HG02973 (cell line): ENCODE measurements around the gene ADRA2B.
"Not testable (repeated sequence)": the region's sequence is repeated elsewhere in the genome, so short reads cannot be mapped to it uniquely, and the experiment has no call there.

ENCODE experiments used
- ATAC-seq: cut with Tn5 transposase; IDR thresholded peaks from one replicate; pipeline ENCODE4 v1.9.1; 2021; ENCODE audit warnings: moderate library complexity; ENCODE audit not compliant: unreplicated experiment

ADRA2B gene

GRCh38 chr2:96150791-96151594, 34.6 kb upstream of the ADRA2B start:
- ATAC-seq = no peak

GRCh38 chr2:96150007-96150640, 33.8 kb upstream of the ADRA2B start:
- ATAC-seq = no peak

GRCh38 chr2:96148410-96149217, 32.2 kb upstream of the ADRA2B start:
- peak; percentile 37 for ATAC-seq

- ATAC-seq = no peak
These were observed 31.3 kb upstream of the ADRA2B start for GRCh38 chr2:96147593-96148201.

- no peak for ATAC-seq
These were observed 30.7 kb upstream of the ADRA2B start for GRCh38 chr2:96146881-96147592.

- ATAC-seq = peak; percentile 36
These were observed 29.9 kb upstream of the ADRA2B start for GRCh38 chr2:96146153-96146880.

GRCh38 chr2:96145848-96146152, 29.4 kb upstream of the ADRA2B start:
- ATAC-seq = no peak

- peak; percentile 45 for ATAC-seq
These were observed 28.9 kb upstream of the ADRA2B start, which contains the start of gene DUSP2 for GRCh38 chr2:96145036-96145847. TSS of gene DUSP2 (minus strand) at chr2:96145440. CDS start at chr2:96145354, 86 bp downstream.

- peak; percentile 3 for ATAC-seq
These were observed 28.2 kb upstream of the ADRA2B start for GRCh38 chr2:96144481-96145035.

- no peak for ATAC-seq
These were observed 27.6 kb upstream of the ADRA2B start for GRCh38 chr2:96143848-96144480.

GRCh38 chr2:96143231-96143847, 27.0 kb upstream of the ADRA2B start:
- ATAC-seq = no peak

- ATAC-seq = no peak
These were observed 26.1 kb upstream of the ADRA2B start for GRCh38 chr2:96142217-96143113.

GRCh38 chr2:96141624-96141967, 25.2 kb upstream of the ADRA2B start:
- not testable (repeated sequence) for ATAC-seq

GRCh38 chr2:96140941-96141623, 24.7 kb upstream of the ADRA2B start:
- no peak for ATAC-seq

- ATAC-seq = no peak
These were observed 22.9 kb upstream of the ADRA2B start for GRCh38 chr2:96139181-96139758.
